HepG2 (cell line): ENCODE measurements around the gene PEMT. TPM values are rescaled to one million over a fixed set of nuclear protein-coding genes. Genes with fewer than 3 reads are reported as not detected.
A peak's percentile ranks its signal among the peaks of the same experiment; 100 is the strongest.

Source experiments
- AFF4 ChIP-seq: sonication (generic); formaldehyde crosslinking; IDR thresholded peaks from 2 replicates; pipeline ENCODE4 v1.4.0; 2020; ENCODE audit warnings: missing genetic modification reagents
- ATM ChIP-seq: fragments of 450-650 bp; IDR thresholded peaks from 2 replicates; pipeline ENCODE4 v1.7.1; 2017; ENCODE audit warnings: mild to moderate bottlenecking, borderline replicate concordance
- CERS6 ChIP-seq: sonication (generic); formaldehyde crosslinking; IDR thresholded peaks from 2 replicates; pipeline ENCODE4 v1.5.0; 2020; ENCODE audit warnings: missing genetic modification reagents
- DMAP1 ChIP-seq: IDR thresholded peaks from 2 replicates; pipeline ENCODE4 v1.6.1; 2016
- GTF2F1 ChIP-seq: fragments of 150-350 bp; IDR thresholded peaks from 2 replicates; pipeline ENCODE4 v1.6.1; 2014; ENCODE audit warnings: low read length
- KLF13 ChIP-seq: sonication (generic); formaldehyde crosslinking; IDR thresholded peaks from 2 replicates; pipeline ENCODE4 v1.4.0; 2020; ENCODE audit warnings: mild to moderate bottlenecking, missing genetic modification reagents
- MAFF ChIP-seq: IDR thresholded peaks from 2 replicates; pipeline ENCODE4 v1.6.1; 2011; ENCODE audit warnings: low read depth, low read length, improper control_type of control experiment
- NR3C1 ChIP-seq: sonication (generic); formaldehyde crosslinking; IDR thresholded peaks from 2 replicates; pipeline ENCODE4 v1.4.0; 2020; ENCODE audit warnings: missing genetic modification reagents
- RARA ChIP-seq: IDR thresholded peaks from 2 replicates; pipeline ENCODE4 v1.6.1; 2016; ENCODE audit warnings: missing genetic modification reagents, missing compliant biosample characterization
- ZBTB37 ChIP-seq: sonication (generic); formaldehyde crosslinking; IDR thresholded peaks from 2 replicates; pipeline ENCODE4 v1.4.0; 2020; ENCODE audit warnings: mild to moderate bottlenecking, missing genetic modification reagents
- ZNF441 ChIP-seq: sonication (generic); formaldehyde crosslinking; IDR thresholded peaks from 2 replicates; pipeline ENCODE4 v1.7.0; 2021; ENCODE audit warnings: missing genetic modification reagents, borderline replicate concordance
- ZNF501 ChIP-seq: sonication (generic); formaldehyde crosslinking; IDR thresholded peaks from 2 replicates; pipeline ENCODE4 v1.5.1; 2020; ENCODE audit warnings: mild to moderate bottlenecking, moderate library complexity, missing genetic modification reagents
- polyA plus RNA-seq, 8 experiments: library from polyadenylated mRNA; depleted of rRNA in 3 of 8; stranded (reverse) in 7 of 8; unstranded in 1 of 8; fragments of >200 nt; fragmentation: Illumina TruSeq in 4 of 8; extraction: Trizol in 4 of 8; gene quantifications; 2 replicates each; pipeline versions ENCODE4 v1.2.1 to v1.2.3, GENCODE V29; 2011 to 2016; ENCODE audit warnings: low read depth in 4 of 8, missing spikeins in 1 of 8, mixed read lengths in 1 of 8; ENCODE audit not compliant: insufficient read depth in 1 of 8
- total RNA-seq, 5 experiments: library from RNA; depleted of rRNA; stranded (reverse); fragments of >200 nt; fragmentation: Illumina TruSeq; extraction: Trizol; gene quantifications; 2 replicates each; pipeline ENCODE4 v1.2.3, GENCODE V29; 2016; ENCODE audit warnings: low read depth in 1 of 5
- TF ChIP-seq, protein P1 (sequence below): sonication (generic); formaldehyde crosslinking; IDR thresholded peaks from 2 replicates; pipeline ENCODE4 v1.8.0; 2022; ENCODE audit warnings: low read depth, missing genetic modification reagents
- TF ChIP-seq, protein P2 (sequence below): sonication (generic); formaldehyde crosslinking; IDR thresholded peaks from 2 replicates; pipeline ENCODE4 v1.4.0; 2020; ENCODE audit warnings: missing genetic modification reagents, low read depth, mild to moderate bottlenecking, borderline replicate concordance
- TF ChIP-seq, protein P3 (sequence below): sonication (generic); formaldehyde crosslinking; IDR thresholded peaks from 2 replicates; pipeline ENCODE4 v1.5.1; 2020; ENCODE audit warnings: mild to moderate bottlenecking, missing genetic modification reagents

The PEMT gene
- total and polyA plus RNA-seq, 2 of the 13 experiments (the other 11 are each of a cell fraction or from before 2014, with no cell fraction given), result 31.7 to 43.6 TPM

- TF ChIP-seq AFF4 (CRISPR knock-in tag) (no peak), KLF13 (no peak), ZNF501 (CRISPR knock-in tag) (peak; percentile 92), ATM (no peak), MAFF (no peak; the same call in 1 of the 2 replicates), GTF2F1 (no peak), DMAP1 (CRISPR knock-in tag) (peak; percentile 97), NR3C1 (CRISPR knock-in tag) (no peak), ZBTB37 (peak; percentile 48; the same call in 1 of the 2 replicates), ZNF441 (CRISPR knock-in tag) (no peak), CERS6 (CRISPR knock-in tag) (no peak), RARA (CRISPR knock-in tag) (peak; percentile 23; the same call in 1 of the 2 replicates)
- TF ChIP-seq, protein P1, sequence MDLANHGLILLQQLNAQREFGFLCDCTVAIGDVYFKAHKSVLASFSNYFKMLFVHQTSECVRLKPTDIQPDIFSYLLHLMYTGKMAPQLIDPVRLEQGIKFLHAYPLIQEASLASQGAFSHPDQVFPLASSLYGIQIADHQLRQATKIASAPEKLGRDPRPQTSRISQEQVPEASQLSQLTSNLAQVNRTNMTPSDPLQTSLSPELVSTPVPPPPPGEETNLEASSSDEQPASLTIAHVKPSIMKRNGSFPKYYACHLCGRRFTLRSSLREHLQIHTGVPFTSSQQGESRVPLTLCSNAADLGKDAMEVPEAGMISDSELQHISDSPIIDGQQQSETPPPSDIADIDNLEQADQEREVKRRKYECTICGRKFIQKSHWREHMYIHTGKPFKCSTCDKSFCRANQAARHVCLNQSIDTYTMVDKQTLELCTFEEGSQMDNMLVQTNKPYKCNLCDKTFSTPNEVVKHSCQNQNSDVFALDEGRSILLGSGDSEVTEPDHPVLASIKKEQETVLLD (CRISPR knock-in tag), result peak; percentile 71; the same call in 1 of the 2 replicates
- TF ChIP-seq, protein P2, sequence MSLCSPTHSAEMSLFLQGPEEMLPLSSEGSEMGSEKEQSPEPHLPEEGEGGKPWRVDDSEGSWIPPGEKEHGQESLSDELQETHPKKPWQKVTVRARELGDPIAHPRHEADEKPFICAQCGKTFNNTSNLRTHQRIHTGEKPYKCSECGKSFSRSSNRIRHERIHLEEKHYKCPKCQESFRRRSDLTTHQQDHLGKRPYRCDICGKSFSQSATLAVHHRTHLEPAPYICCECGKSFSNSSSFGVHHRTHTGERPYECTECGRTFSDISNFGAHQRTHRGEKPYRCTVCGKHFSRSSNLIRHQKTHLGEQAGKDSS (CRISPR knock-in tag), result no peak; the same call in 1 of the 2 replicates
- TF ChIP-seq, protein P3, sequence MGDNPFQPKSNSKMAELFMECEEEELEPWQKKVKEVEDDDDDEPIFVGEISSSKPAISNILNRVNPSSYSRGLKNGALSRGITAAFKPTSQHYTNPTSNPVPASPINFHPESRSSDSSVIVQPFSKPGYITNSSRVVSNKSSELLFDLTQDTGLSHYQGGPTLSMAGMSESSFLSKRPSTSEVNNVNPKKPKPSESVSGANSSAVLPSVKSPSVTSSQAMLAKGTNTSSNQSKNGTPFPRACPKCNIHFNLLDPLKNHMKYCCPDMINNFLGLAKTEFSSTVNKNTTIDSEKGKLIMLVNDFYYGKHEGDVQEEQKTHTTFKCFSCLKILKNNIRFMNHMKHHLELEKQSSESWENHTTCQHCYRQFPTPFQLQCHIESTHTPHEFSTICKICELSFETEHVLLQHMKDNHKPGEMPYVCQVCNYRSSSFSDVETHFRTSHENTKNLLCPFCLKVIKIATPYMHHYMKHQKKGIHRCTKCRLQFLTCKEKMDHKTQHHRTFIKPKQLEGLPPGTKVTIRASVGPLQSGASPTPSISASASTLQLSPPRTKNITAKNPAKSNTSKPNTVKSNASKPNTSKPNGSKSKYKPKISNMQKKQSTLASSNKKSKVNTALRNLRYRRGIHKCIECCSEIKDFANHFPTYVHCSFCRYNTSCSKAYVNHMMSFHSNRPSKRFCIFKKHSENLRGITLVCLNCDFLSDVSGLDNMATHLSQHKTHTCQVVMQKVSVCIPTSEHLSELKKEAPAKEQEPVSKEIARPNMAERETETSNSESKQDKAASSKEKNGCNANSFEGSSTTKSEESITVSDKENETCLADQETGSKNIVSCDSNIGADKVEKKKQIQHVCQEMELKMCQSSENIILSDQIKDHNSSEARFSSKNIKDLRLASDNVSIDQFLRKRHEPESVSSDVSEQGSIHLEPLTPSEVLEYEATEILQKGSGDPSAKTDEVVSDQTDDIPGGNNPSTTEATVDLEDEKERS (CRISPR knock-in tag), result no peak
Measured at GRCh38 chr17:17591355-17592298, at the start of gene PEMT (continued).
